ENCODE measurements around the gene CHST11. TPM values are rescaled to one million over a fixed set of nuclear protein-coding genes. Genes with fewer than 3 reads are reported as not detected.
"Not testable (repeated sequence)": the region's sequence is repeated elsewhere in the genome, so short reads cannot be mapped to it uniquely, and the experiment has no call there.

Gene CHST11
- total RNA-seq, 3 donors from 2014 or later, result 12.5 to 16.4 (median 15.5) TPM

DNA sequence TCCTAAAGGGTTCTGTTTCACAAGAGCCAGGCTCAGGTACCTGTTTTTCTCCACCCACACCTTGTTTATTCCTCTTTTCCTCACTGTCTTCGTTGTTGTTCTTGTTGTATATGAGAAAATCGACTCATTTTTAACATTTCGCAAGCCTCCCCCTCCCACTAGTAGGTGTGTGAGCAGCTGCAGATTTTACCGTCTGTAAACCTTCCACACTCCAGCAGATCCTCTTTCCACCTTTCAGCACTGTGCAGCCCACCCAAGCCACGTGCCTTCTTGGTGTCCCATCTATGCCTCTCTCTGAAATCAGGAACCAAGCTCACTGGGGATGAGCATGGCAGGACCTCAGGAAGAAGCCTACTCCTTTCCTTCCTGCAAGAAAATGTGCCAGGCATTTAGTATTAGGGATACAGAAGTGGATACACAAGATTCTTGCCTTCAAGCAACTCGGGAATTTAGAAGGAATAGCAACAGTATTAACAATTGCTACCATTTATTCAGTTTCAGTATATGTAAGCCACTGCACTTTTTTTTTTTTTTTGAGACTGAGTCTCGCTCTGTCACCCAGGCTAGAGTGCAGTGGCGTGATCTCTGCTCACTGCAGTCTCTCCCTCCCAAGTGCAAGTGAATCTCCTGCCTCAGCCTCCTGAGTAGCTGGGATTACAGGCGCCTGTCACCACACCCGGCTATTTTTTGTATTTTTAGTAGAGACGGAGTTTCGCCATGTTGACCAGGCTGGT is 113.6 kb downstream of the CHST11 start:
- TF ChIP-seq POLR2AphosphoS5 (IDR thresholded peaks at IDR 0.05) (no peak), CTCF (IDR thresholded peaks at IDR 0.05) (no peak), POLR2A (IDR thresholded peaks at IDR 0.05) (no peak)
- H3K9me3 ChIP-seq, result no peaks in the 10 kb centered on the region
- no peak overlapping the region for H3K4me3 ChIP-seq
- H3K27ac ChIP-seq, result no peak overlapping the region
- no peaks in the 10 kb centered on the region for H3K4me1 ChIP-seq
- no peaks in the 10 kb centered on the region for H3K27me3 ChIP-seq
- H3K36me3 ChIP-seq, result no peaks in the 10 kb centered on the region
- no peak for DNase-seq (ENCODE audit: low spot score in 2 of 2)
- intact Hi-C loops (cut with DNase I; ENCODE audit: low total_unique reads), result no loop called here

DNA sequence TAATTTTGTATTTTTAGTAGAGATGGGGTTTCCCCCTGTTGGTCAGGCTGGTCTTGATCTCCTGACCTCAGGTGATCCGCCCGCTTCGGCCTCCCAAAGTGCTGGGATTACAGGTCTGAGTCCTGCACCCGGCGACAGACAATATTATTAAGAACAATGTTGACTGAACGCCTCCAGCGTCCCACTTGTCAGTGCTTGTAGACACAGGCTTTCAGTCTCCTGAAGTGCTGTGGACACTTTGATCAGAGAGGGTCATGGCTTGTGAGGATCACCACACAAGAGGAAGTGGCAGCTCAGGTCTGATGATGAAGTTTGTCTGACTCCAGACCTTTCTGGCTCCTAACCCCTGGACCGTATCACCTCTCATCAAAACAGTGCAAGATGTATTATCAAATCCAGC is 114.6 kb downstream of the CHST11 start:
- intact Hi-C loops (cut with DNase I; ENCODE audit: low total_unique reads), result no loop called here
- no peaks in the 10 kb centered on the region for H3K9me3 ChIP-seq
- TF ChIP-seq CTCF (IDR thresholded peaks at IDR 0.05) (no peak), POLR2A (IDR thresholded peaks at IDR 0.05) (no peak), POLR2AphosphoS5 (IDR thresholded peaks at IDR 0.05) (no peak)

GRCh38 chr12:104574353-104574752 is 117.6 kb downstream of the CHST11 start:
- H3K4me3 ChIP-seq; DNase-seq (ENCODE audit: low spot score in 2 of 2); H3K4me1 ChIP-seq; H3K27me3 ChIP-seq; H3K9me3 ChIP-seq; H3K36me3 ChIP-seq; intact Hi-C loops (cut with DNase I; ENCODE audit: low total_unique reads); H3K27ac ChIP-seq: not testable (repeated sequence)

More for the DNA sequence above, 114.6 kb downstream of the CHST11 start:
- no peak for DNase-seq (ENCODE audit: low spot score in 2 of 2)
- Histone ChIP-seq H3K27me3 (no peaks in the 10 kb centered on the region), H3K4me3 (no peak overlapping the region), H3K4me1 (no peaks in the 10 kb centered on the region), H3K27ac (no peak overlapping the region), H3K36me3 (no peaks in the 10 kb centered on the region)

DNA sequence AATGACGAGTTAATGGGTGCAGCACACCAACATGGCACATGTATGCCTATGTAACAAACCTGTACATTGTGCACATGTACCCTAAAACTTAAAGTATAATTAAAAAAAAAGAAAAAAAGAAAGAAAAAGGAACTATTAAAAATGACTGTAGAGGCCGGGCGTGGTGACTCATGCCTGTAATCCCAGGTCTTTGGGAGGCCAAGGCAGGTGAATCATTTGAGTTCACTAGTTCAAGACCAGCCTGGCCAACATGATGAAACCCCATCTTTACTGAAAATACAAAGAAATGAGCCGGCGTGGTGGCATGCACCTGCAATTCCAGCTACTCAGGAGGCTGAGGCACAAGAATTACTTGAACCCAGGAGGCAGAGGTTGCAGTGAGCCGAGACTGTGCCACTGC is 118.0 kb downstream of the CHST11 start:
- H3K27ac ChIP-seq; H3K27me3 ChIP-seq; DNase-seq (ENCODE audit: low spot score in 2 of 2); H3K4me3 ChIP-seq; H3K9me3 ChIP-seq; H3K36me3 ChIP-seq; intact Hi-C loops (cut with DNase I; ENCODE audit: low total_unique reads); H3K4me1 ChIP-seq: not testable (repeated sequence)

GRCh38 chr12:104575442-104576186 is 118.9 kb downstream of the CHST11 start:
- H3K27ac ChIP-seq, result no peak overlapping the region
- H3K4me3 ChIP-seq, result no peak overlapping the region
- no peak for TF ChIP-seq CTCF (IDR thresholded peaks at IDR 0.05)
- no peak for TF ChIP-seq POLR2A (IDR thresholded peaks at IDR 0.05)
- TF ChIP-seq POLR2AphosphoS5 (IDR thresholded peaks at IDR 0.05), result no peak
- H3K9me3 ChIP-seq, result no peaks in the 10 kb centered on the region
- intact Hi-C loops (cut with DNase I; ENCODE audit: low total_unique reads), result no loop called here
- no peaks in the 10 kb centered on the region for H3K27me3 ChIP-seq
- no peaks in the 10 kb centered on the region for H3K36me3 ChIP-seq
- no peak for DNase-seq (ENCODE audit: low spot score in 2 of 2)
- no peaks in the 10 kb centered on the region for H3K4me1 ChIP-seq

- no peak for TF ChIP-seq CTCF (IDR thresholded peaks at IDR 0.05)
- TF ChIP-seq POLR2AphosphoS5 (IDR thresholded peaks at IDR 0.05), result no peak
- no peak for TF ChIP-seq POLR2A (IDR thresholded peaks at IDR 0.05)
- DNase-seq (ENCODE audit: low spot score in 2 of 2), result no peak
Observed at GRCh38 chr12:104576187-104576778, 119.5 kb downstream of the CHST11 start.

More at GRCh38 chr12:104576187-104576778, 119.5 kb downstream of the CHST11 start:
- H3K4me3 ChIP-seq, result no peak overlapping the region
- no peaks in the 10 kb centered on the region for H3K9me3 ChIP-seq
- intact Hi-C loops (cut with DNase I; ENCODE audit: low total_unique reads), result no loop called here
- no peaks in the 10 kb centered on the region for H3K27me3 ChIP-seq
- H3K36me3 ChIP-seq, result no peaks in the 10 kb centered on the region
- no peak overlapping the region for H3K27ac ChIP-seq
- no peaks in the 10 kb centered on the region for H3K4me1 ChIP-seq

Data from breast epithelium (tissue), 4 donors.